Measurements from ENCODE around the gene ZNF366.
A peak's percentile ranks its signal among the peaks of the same experiment; 100 is the strongest.

Gene ZNF366, protein sequence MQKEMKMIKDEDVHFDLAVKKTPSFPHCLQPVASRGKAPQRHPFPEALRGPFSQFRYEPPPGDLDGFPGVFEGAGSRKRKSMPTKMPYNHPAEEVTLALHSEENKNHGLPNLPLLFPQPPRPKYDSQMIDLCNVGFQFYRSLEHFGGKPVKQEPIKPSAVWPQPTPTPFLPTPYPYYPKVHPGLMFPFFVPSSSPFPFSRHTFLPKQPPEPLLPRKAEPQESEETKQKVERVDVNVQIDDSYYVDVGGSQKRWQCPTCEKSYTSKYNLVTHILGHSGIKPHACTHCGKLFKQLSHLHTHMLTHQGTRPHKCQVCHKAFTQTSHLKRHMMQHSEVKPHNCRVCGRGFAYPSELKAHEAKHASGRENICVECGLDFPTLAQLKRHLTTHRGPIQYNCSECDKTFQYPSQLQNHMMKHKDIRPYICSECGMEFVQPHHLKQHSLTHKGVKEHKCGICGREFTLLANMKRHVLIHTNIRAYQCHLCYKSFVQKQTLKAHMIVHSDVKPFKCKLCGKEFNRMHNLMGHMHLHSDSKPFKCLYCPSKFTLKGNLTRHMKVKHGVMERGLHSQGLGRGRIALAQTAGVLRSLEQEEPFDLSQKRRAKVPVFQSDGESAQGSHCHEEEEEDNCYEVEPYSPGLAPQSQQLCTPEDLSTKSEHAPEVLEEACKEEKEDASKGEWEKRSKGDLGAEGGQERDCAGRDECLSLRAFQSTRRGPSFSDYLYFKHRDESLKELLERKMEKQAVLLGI

DNA sequence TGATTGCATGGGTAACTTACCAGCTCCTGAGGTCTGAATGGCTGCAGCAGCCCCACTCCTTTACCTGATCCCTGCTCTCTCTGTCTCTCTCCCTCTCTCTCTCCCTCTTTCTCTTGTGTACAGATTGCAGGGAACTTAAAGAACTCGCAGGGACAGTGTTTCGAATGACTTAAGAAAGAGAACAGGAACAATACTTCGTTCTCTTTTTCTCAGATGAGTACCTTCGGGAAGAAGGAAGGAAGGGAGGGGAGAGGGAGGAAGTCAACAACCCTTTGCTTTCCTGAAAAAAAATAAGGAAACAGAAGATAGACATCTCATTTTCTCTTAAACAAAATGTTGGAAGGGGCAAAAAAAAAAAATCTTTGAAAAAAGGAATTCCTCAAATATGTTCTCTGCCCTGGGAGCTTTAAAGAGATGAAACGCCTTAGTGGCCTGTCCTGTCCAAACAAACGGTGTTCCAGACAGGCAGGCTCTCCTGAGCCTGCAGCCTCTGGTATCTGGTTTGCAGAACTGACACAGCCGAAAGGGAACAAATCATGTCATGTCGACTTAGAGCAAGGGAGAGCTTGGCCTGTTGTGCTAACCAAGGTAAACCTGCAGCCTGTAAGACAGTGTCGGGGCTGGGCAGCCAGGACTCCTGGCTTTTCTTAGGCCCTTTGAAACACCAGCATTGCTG, at the start of gene ZNF366:
Gene ZNF366 (minus strand): TSS at position 180 of the 676 bp plus-strand sequence. CDS start 45,914 bp downstream, outside the sequence.
- DNase-seq, result no peak

DNA sequence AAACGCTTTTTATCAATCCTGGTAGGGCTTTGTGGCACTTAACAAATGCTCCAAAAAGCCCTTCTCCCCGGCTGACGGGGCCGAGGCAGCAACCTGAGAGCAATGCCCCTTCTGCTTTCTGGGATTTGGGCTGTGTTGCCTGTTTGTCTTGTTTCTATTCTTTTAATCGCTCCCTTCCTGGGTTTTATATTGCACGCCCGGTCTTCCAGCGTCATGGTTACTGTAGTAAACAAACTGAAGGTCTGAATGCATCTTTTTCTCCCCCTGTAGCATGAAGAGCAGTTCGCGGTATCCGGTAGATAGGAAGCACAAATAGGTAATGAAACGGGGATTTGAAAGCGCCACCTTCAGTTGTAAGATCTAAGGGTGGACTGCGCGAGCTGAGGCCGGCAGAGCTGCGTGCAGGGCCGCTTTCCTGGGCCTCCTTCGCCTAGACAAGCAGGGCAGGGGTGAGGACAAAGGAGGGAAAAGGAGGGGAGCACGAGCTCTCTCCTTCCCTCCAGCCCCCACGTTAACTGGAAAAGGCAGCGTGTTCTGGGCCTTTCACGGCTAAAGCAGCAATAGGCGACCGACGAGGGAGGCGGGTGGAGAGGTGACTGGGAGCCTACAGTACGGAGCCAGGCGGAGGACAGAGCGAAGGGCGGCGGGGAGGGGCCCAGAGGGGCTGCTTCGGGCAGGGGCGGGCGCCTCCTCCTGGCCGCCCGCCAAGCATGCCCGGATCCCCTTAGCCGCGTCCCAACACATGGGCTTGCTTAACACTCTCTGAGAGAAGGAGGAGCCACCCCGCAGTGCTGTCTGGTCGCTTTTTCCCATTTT, 49.3 kb upstream of the ZNF366 start:
- DNase-seq, result peak; percentile 13 to 52

GRCh38 chr5:72555871-72556270, 48.7 kb upstream of the ZNF366 start:
- DNase-seq, result no peak

GRCh38 chr5:72554897-72555296, 47.7 kb upstream of the ZNF366 start:
- DNase-seq, result no peak

GRCh38 chr5:72552041-72552557, 44.9 kb upstream of the ZNF366 start:
- DNase-seq, result no peak

GRCh38 chr5:72550595-72550994, 43.4 kb upstream of the ZNF366 start:
- no peak for DNase-seq

- no peak for DNase-seq
Observed at GRCh38 chr5:72543811-72544210, 36.6 kb upstream of the ZNF366 start.

DNA sequence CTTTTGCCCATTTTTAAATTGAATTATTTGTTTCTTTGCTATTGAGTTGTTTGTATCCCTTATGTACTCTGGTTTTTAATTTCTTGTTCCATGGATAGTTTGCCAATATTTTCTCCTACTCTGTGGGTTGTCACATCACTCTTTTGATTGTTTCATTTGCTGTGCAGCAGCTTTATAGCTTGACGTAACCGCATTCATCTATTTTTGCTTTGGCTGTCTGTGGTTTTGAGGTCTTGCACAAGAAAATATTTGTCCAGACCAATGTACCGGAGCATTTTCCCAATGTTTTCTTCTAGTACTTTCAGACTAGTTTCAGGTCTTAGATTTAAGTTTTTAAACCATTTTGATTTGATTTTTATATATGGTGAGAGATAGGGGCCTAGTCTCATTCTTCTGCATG, 36.2 kb upstream of the ZNF366 start:
- no peak for DNase-seq

- DNase-seq, result no peak
Observed at GRCh38 chr5:72542695-72543094, 35.5 kb upstream of the ZNF366 start.

- DNase-seq, result no peak
Observed at GRCh38 chr5:72541501-72542225, 34.5 kb upstream of the ZNF366 start.

DNA sequence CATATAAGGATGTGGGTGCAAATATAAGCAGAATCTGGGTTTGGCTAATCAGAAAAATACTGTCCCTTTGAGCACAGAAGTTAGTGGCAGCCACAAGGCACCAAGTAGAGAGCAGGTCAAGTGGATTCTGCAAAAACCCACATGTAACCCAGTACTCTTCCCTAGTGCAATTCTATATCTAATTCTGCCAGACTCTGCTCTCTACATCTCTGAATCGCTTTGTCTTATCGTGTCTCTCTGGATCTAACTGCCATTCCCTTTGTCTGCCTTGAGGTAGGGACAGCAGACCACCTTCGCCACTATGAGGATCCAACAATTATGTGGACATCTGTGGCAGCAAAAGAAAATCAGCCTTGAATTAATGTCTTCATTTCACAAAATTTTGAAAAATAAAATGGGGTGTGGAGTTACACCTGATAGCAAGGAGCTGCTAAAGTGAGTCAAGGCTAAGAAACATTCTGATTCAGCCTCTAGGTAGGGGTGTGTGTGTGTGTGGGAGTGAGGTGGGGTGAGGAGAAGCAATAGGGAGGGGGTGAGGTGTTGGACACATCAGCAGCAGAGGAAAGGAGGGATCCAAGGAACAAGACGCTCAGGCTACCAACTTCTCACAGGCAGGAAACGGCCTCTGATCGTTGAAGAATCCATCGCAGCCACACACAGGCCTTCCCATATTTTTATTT, 33.7 kb upstream of the ZNF366 start:
- DNase-seq, result no peak

GRCh38 chr5:72539726-72540125, 32.5 kb upstream of the ZNF366 start:
- no peak for DNase-seq

DNA sequence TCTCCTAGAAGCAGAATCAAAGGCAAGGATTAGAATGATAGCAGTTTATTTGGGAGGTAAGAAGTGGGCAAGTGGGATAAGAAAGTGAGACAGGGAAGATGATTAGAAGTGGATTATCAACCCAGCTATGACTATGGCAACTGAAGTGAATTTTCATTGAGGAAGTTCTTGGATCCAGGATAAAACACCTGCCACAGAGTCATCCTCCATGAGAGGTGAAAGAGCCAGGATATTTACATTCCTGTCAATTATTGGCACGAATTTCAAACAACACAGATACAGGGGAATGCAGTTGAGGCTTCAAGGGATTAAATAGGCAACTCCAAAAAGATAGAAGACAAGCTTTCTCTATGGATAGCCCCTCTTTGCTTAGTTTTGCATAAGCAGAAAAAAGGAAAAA, 31.8 kb upstream of the ZNF366 start:
- no peak for DNase-seq

DNA sequence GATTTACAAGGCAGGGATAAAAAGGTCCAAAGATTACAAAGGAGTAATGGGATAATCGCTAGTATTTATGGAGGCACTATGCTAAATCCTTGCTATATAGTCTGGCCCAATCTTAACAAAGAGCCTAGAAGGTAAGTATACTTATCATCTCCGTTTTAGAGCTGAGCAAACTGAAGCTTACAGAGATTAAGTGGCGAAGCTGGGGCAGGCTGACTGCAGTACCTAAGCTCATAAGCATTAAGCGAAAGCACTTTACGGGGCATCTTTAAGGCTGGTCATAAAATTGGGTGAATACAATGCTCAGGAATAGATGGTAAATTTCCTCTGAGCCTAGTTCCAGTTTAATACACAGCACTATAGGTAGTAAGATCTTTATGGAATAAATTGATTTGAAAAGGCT, 30.0 kb upstream of the ZNF366 start:
- no peak for DNase-seq

- no peak for DNase-seq
Observed at GRCh38 chr5:72531496-72532190, 24.4 kb upstream of the ZNF366 start.

DNA sequence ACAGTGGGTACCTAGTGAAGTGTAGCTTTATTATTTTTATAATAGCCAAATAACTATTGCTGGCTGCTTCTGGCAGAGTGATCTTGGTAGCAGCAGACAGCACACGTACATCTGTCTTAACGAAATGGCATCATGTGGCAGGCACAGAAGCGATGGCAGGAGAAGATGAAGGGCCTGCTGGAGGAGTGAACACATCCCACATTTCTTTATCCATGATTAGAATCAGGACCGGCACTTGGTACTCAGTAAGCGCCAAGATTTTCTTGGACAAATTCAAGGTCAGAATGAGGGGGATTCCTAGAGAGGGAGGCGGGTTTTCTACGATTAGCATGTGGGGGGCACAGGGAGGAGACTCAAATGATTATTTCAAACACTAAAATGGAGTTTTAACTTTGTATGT, 23.0 kb upstream of the ZNF366 start:
- DNase-seq, result no peak

DNA sequence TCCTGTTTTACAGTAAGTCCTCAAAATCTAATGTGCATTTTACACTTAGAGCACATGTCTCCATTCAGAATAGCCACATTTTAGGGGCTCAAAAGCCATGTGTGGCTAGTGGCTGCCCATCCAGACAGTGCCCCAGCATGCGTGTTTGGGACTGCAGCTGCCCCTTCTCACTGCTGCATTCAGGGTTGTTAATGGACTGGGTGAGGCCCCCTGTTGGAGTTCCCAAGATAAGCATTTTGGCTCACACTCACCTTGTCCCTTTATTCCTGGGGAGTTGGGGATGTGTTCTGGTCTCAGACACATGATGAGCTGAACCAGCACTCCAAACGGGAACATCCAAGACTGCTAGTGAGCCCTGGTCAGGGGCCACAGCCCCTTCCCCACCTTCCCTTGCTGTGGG, 22.2 kb upstream of the ZNF366 start:
- DNase-seq, result no peak

GRCh38 chr5:72525816-72526215, 18.6 kb upstream of the ZNF366 start:
- DNase-seq, result no peak

- peak in 1 of 2 donors; percentile 67 for DNase-seq
Observed at GRCh38 chr5:72523960-72524582, 16.9 kb upstream of the ZNF366 start.

DNA sequence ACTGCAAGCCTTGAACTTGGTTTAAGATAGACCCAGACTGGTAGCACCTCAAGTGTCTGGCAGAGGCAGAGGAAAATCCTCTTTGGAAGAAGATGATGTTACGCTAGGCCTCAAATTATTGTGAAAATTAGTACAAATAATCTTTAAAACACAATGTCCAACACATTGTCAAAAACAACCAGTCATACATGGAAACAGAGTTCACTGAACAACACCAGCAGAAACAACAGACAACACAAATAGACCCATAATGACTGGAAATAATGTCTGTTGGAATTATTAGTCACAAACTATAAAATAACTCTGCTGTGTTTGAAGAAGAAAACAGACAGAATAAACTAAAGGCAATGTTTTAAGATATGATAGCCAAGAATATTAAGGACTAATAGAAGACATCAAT, 15.4 kb upstream of the ZNF366 start:
- no peak for DNase-seq

Measured in bone marrow (tissue), 2 donors.